ENCODE data around the gene ELF5.

GRCh38 chr11:34495239-34495723, 18.3 kb downstream of the ELF5 start:
- TF ChIP-seq, protein P1, sequence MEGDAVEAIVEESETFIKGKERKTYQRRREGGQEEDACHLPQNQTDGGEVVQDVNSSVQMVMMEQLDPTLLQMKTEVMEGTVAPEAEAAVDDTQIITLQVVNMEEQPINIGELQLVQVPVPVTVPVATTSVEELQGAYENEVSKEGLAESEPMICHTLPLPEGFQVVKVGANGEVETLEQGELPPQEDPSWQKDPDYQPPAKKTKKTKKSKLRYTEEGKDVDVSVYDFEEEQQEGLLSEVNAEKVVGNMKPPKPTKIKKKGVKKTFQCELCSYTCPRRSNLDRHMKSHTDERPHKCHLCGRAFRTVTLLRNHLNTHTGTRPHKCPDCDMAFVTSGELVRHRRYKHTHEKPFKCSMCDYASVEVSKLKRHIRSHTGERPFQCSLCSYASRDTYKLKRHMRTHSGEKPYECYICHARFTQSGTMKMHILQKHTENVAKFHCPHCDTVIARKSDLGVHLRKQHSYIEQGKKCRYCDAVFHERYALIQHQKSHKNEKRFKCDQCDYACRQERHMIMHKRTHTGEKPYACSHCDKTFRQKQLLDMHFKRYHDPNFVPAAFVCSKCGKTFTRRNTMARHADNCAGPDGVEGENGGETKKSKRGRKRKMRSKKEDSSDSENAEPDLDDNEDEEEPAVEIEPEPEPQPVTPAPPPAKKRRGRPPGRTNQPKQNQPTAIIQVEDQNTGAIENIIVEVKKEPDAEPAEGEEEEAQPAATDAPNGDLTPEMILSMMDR (IDR thresholded peaks at IDR 0.05; ENCODE audit: poor library complexity, severe bottlenecking): no peak
- TF ChIP-seq EP300 (conservative IDR thresholded peaks at IDR 0.05; ENCODE audit: poor library complexity, severe bottlenecking): no peak

All from neural cell (in vitro differentiated cells).